T-cell (primary cell): ENCODE data around the gene WDR44. TPM values are rescaled to one million over a fixed set of nuclear protein-coding genes. Genes with fewer than 3 reads are reported as not detected.

Experiments used
- ATAC-seq, 4 experiments: fragments of 200-7000 bp in 3 of 4; fragments of 150-1000 bp in 1 of 4; cut with Tn5 transposase; replicated peaks in 1 of 4; 1 replicate in 3 of 4; 2 replicates in 1 of 4; pipeline ENCODE4 v1.10.0; 2021; ENCODE audit warnings: moderate library complexity in 3 of 4, mild to moderate bottlenecking in 2 of 4, moderate number of reproducible peaks in 1 of 4
- CTCF ChIA-PET, 2 donors: fragments of 300-600 bp; sonication (Branson Sonifier 250); formaldehyde crosslinking; loops; one replicate each; lab custom pipeline; 2022; ENCODE audit warnings: antibody characterized with exemption in 2 of 2; lab: Charles Lee
- POLR2A ChIA-PET, 2 donors: fragments of 300-600 bp; sonication (Branson Sonifier 250); formaldehyde crosslinking; loops; one replicate each; lab custom pipeline; 2022; ENCODE audit warnings: antibody characterized with exemption in 2 of 2; lab: Charles Lee
- DNase-seq, 35 experiments: peaks; one replicate each; pipeline versions ENCODE4 v3.0.0 to v3.0.0-alpha.2; 2013 to 2023
- H3K27ac ChIP-seq: one replicate; pipeline ENCODE4 v1.5.1; 2013; ENCODE audit warnings: low read length
- H3K27me3 ChIP-seq, 2 experiments: replicated peaks in 1 of 2; 1 replicate in 1 of 2; 2 replicates in 1 of 2; pipeline versions ENCODE4 v1.6.1 to v1.7.0; 2013; ENCODE audit warnings: low read length in 1 of 2, mixed read lengths in 1 of 2; ENCODE audit not compliant: control insufficient read depth in 2 of 2, insufficient read depth in 2 of 2; ENCODE audit errors: extremely low read depth in 1 of 2
- H3K36me3 ChIP-seq, 2 donors: 1 replicate in 1 of 2; 2 replicates in 1 of 2; pipeline versions ENCODE4 v1.6.1 to v1.7.0; 2013; ENCODE audit warnings: low read length in 1 of 2; ENCODE audit not compliant: control insufficient read depth in 2 of 2, insufficient read depth in 1 of 2; ENCODE audit errors: extremely low read depth in 1 of 2
- H3K4me1 ChIP-seq, 2 experiments: 1 replicate in 1 of 2; 2 replicates in 1 of 2; pipeline versions ENCODE4 v1.6.1 to v1.7.0; 2013; ENCODE audit warnings: low read length in 2 of 2, mixed read lengths in 1 of 2; ENCODE audit not compliant: insufficient read depth in 2 of 2, control insufficient read depth in 1 of 2; ENCODE audit errors: extremely low read depth in 1 of 2
- H3K4me3 ChIP-seq, 2 donors: 1 replicate in 1 of 2; 2 replicates in 1 of 2; pipeline versions ENCODE4 v1.5.1 to v1.7.0; 2013; ENCODE audit warnings: mild to moderate bottlenecking in 2 of 2, low read length in 1 of 2, moderate library complexity in 1 of 2; ENCODE audit not compliant: control insufficient read depth in 1 of 2; ENCODE audit errors: extremely low read depth in 1 of 2
- H3K9me3 ChIP-seq: 2 replicates; pipeline ENCODE4 v1.7.0; 2013
- H3K27ac Mint-ChIP-seq, 2 donors: one replicate each; pipeline ENCODE4 v1.8.0; 2020 to 2021; ENCODE audit warnings: mild to moderate bottlenecking in 2 of 2, mixed read lengths in 2 of 2
- H3K27me3 Mint-ChIP-seq, 2 donors: one replicate each; pipeline ENCODE4 v1.8.0; 2021 to 2022; ENCODE audit warnings: mixed read lengths in 2 of 2
- H3K36me3 Mint-ChIP-seq: one replicate; pipeline ENCODE4 v1.8.0; 2021; ENCODE audit warnings: mixed read lengths
- H3K4me1 Mint-ChIP-seq, 3 donors: one replicate each; pipeline ENCODE4 v1.8.0; 2020 to 2022; ENCODE audit warnings: mixed read lengths in 3 of 3, mild to moderate bottlenecking in 1 of 3
- H3K4me3 Mint-ChIP-seq, 3 donors: one replicate each; pipeline ENCODE4 v1.8.0; 2020 to 2022; ENCODE audit warnings: mild to moderate bottlenecking in 3 of 3, mixed read lengths in 3 of 3, moderate library complexity in 3 of 3
- H3K9me3 Mint-ChIP-seq, 3 donors: one replicate each; pipeline ENCODE4 v1.8.0; 2020 to 2022; ENCODE audit warnings: mixed read lengths in 3 of 3
- WGBS: methylation state at CpG from one replicate; pipeline ENCODE4 v1.1.5; 2013; ENCODE audit warnings: missing lambda C conversion rate; ENCODE audit not compliant: insufficient coverage; 5-methylcytosine and 5-hydroxymethylcytosine counted together
- total RNA-seq, 35 experiments: library from RNA in 6 of 35; stranded (reverse) in 6 of 35; fragments of 120-200 nt in 1 of 35; gene quantifications; one replicate each; pipeline versions ENCODE4 v1.2.1 to v1.2.4 and lab custom pipeline; 2013 to 2026

The WDR44 gene
- total RNA-seq, 5 donors from 2014 or later (not counting 1 experiment from before 2014, with no cell fraction given): 13.6 to 21.4 (median 19.0) TPM

DNA sequence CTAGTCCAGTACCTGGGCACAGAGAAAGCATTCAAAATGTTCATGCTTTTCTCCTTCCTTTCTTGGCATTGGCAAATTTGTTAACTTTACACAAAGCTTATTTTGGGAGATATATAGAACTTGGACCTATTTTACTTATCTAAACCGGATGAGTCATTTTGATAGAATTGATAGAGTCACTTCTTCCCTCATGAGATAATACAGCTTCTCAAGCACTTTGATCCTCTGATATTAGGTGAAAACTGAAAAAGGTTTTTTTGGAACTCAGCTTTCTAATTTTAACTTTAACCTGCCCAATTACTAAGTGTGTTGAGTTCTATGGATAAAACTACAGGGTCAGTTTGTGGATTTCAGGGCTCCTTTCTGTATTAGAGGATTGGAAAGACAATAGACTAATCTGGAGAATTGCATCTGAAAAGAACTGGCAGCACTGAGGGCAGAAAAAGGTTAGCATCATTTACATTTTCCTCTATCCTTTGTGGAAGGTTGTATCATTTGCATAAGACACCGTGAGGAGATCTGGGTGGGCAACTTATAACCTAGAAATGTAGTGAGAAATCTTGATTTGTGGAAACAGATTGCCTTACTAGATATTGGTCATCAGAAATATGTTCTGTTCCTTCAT is 2.4 kb downstream of the WDR44 start:
- Mint-ChIP-seq H3K27ac (peak overlapping the region; percentile 57 to 99), H3K27me3 (no peaks in the 10 kb centered on the region), H3K4me1 (peaks cover 46 to 58% (median 47%) of the 10 kb centered on the region in 3 donors), H3K9me3 (no peaks in the 10 kb centered on the region), H3K36me3 (no peaks in the 10 kb centered on the region), H3K4me3 (peak overlapping the region; percentile 97 to 99 (median 98))
- DNase-seq (no peak), ATAC-seq (no peak)
- WGBS: no CpG with 5 or more reads among the region's 2 CpGs
- Histone ChIP-seq H3K4me3 (peak overlapping the region in 1 of 2 donors; percentile 68), H3K36me3 (no peaks in the 10 kb centered on the region), H3K4me1 (peaks cover 20 to 21% of the 10 kb centered on the region in 2 experiments), H3K27me3 (no peaks in the 10 kb centered on the region), H3K9me3 (no peaks in the 10 kb centered on the region), H3K27ac (peak overlapping the region; percentile 24)
- CTCF ChIA-PET: no interaction called here
- POLR2A ChIA-PET: interaction anchor here (0.6 kb wide), 3 partner anchors 9 to 174 kb away, joined by 3 to 5 read pairs (median 3); no protein-coding TSS in a partner anchor

- no peaks in the 10 kb centered on the region for H3K36me3 Mint-ChIP-seq
- ATAC-seq: no peak
- no CpG with 5 or more reads among the region's 2 CpGs for WGBS
- POLR2A ChIA-PET: no interaction called here
- Histone ChIP-seq H3K36me3 (no peaks in the 10 kb centered on the region), H3K4me1 (peaks cover 23 to 25% of the 10 kb centered on the region in 2 experiments), H3K4me3 (no peak overlapping the region), H3K9me3 (no peaks in the 10 kb centered on the region), H3K27me3 (no peaks in the 10 kb centered on the region), H3K27ac (no peak overlapping the region)
- no peaks in the 10 kb centered on the region for H3K9me3 Mint-ChIP-seq
- peak overlapping the region in 1 of 2 donors; percentile 57 for H3K27ac Mint-ChIP-seq
- H3K4me1 Mint-ChIP-seq: peaks cover 48 to 63% (median 52%) of the 10 kb centered on the region in 3 donors
- DNase-seq: no peak
- CTCF ChIA-PET: interaction anchor here in 1 of 2 donors (0.8 kb wide), 1 partner anchor 23 kb away, joined by 3 read pairs; no protein-coding TSS in a partner anchor
- H3K27me3 Mint-ChIP-seq: no peaks in the 10 kb centered on the region
- peak overlapping the region in 1 of 3 donors; percentile 99 for H3K4me3 Mint-ChIP-seq
Measured at GRCh38 chrX:118349188-118349587, 3.3 kb downstream of the WDR44 start.

- Mint-ChIP-seq H3K27me3 (no peaks in the 10 kb centered on the region), H3K27ac (peak overlapping the region in 1 of 2 donors; percentile 70), H3K9me3 (no peaks in the 10 kb centered on the region), H3K36me3 (no peaks in the 10 kb centered on the region), H3K4me3 (peak overlapping the region in 2 of 3 donors; percentile 33 to 54), H3K4me1 (peaks cover 56 to 68% (median 57%) of the 10 kb centered on the region in 3 donors)
- H3K9me3 ChIP-seq: no peaks in the 10 kb centered on the region
- DNase-seq: no peak
- ChIA-PET CTCF (no interaction called here), POLR2A (interaction anchor here in 1 of 2 donors (0.6 kb wide), 1 partner anchor 252 kb away, joined by 3 read pairs; no protein-coding TSS in a partner anchor)
- ATAC-seq: no peak
- H3K36me3 ChIP-seq: no peaks in the 10 kb centered on the region
- no peaks in the 10 kb centered on the region for H3K27me3 ChIP-seq
- no CpG with 5 or more reads among the region's 6 CpGs for WGBS
- peaks cover 22 to 23% of the 10 kb centered on the region in 2 experiments for H3K4me1 ChIP-seq
- no peak overlapping the region for H3K4me3 ChIP-seq
- H3K27ac ChIP-seq: no peak overlapping the region
Measured at GRCh38 chrX:118350221-118350620, 4.3 kb downstream of the WDR44 start.

- Histone ChIP-seq H3K4me1 (peaks cover 19 to 23% of the 10 kb centered on the region in 2 experiments), H3K27me3 (no peaks in the 10 kb centered on the region), H3K9me3 (no peaks in the 10 kb centered on the region), H3K27ac (no peak overlapping the region), H3K4me3 (no peak overlapping the region), H3K36me3 (no peaks in the 10 kb centered on the region)
- DNase-seq (peak in 1 of 35 experiments; percentile 4), ATAC-seq (no peak)
- peak overlapping the region in 1 of 3 donors; percentile 33 for H3K4me3 Mint-ChIP-seq
- no peaks in the 10 kb centered on the region for H3K9me3 Mint-ChIP-seq
- no peaks in the 10 kb centered on the region for H3K36me3 Mint-ChIP-seq
- WGBS: no CpG with 5 or more reads among the region's 1 CpG
- H3K4me1 Mint-ChIP-seq: peaks cover 58 to 69% (median 60%) of the 10 kb centered on the region in 3 donors
- H3K27ac Mint-ChIP-seq: peak overlapping the region in 1 of 2 donors; percentile 48
- POLR2A ChIA-PET: no interaction called here
- CTCF ChIA-PET: no interaction called here
- no peaks in the 10 kb centered on the region for H3K27me3 Mint-ChIP-seq
Measured at GRCh38 chrX:118350706-118351105, 4.8 kb downstream of the WDR44 start.

DNA sequence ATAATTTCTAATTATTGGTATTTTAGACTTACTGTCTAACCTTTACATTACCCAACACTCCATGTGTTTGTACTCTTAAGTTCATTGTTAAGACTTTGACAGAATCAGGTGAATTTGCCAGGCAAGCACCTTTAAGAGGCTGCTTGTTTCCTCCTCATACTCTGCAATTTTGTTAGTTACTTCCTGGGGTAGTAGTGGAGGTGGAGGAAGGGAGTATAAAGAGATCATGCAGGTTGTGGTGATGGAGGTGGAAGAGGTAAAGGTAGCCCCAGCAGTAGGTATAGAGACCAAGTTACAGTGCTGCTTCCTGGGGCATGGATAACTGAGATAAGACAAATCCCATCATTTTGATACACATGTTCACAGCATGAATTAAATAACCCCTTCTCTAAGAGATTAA is 6.7 kb downstream of the WDR44 start:
- ATAC-seq: peak in 3 of 4 experiments; percentile 30 to 67 (median 46)
- peak overlapping the region in 1 of 2 donors; percentile 17 for H3K27ac Mint-ChIP-seq
- Histone ChIP-seq H3K9me3 (no peaks in the 10 kb centered on the region), H3K36me3 (no peaks in the 10 kb centered on the region), H3K4me1 (peaks cover 19 to 20% of the 10 kb centered on the region in 2 experiments), H3K27ac (peak overlapping the region; percentile 12), H3K4me3 (no peak overlapping the region), H3K27me3 (no peaks in the 10 kb centered on the region)
- peak in 1 of 35 experiments; percentile 11 for DNase-seq
- no peak overlapping the region for H3K4me3 Mint-ChIP-seq
- CTCF ChIA-PET: no interaction called here
- no peaks in the 10 kb centered on the region for H3K27me3 Mint-ChIP-seq
- POLR2A ChIA-PET: no interaction called here
- peaks cover 52 to 71% (median 63%) of the 10 kb centered on the region in 3 donors for H3K4me1 Mint-ChIP-seq
- H3K36me3 Mint-ChIP-seq: no peaks in the 10 kb centered on the region
- H3K9me3 Mint-ChIP-seq: no peaks in the 10 kb centered on the region

GRCh38 chrX:118353081-118353850 is 7.4 kb downstream of the WDR44 start:
- Histone ChIP-seq H3K27ac (peak overlapping the region; percentile 12), H3K27me3 (no peaks in the 10 kb centered on the region), H3K9me3 (no peaks in the 10 kb centered on the region), H3K4me1 (peaks cover 17 to 19% of the 10 kb centered on the region in 2 experiments), H3K36me3 (no peaks in the 10 kb centered on the region), H3K4me3 (no peak overlapping the region)
- H3K9me3 Mint-ChIP-seq: no peaks in the 10 kb centered on the region
- peak overlapping the region in 1 of 2 donors; percentile 15 for H3K27ac Mint-ChIP-seq
- DNase-seq: peak in 1 of 35 experiments; percentile 33
- POLR2A ChIA-PET: no interaction called here
- H3K4me3 Mint-ChIP-seq: no peak overlapping the region
- no peaks in the 10 kb centered on the region for H3K27me3 Mint-ChIP-seq
- no peaks in the 10 kb centered on the region for H3K36me3 Mint-ChIP-seq
- 29% methylated on average over 1 of the region's 4 CpGs for WGBS
- peaks cover 45 to 64% (median 56%) of the 10 kb centered on the region in 3 donors for H3K4me1 Mint-ChIP-seq
- peak in 1 of 4 experiments; percentile 70 for ATAC-seq
- CTCF ChIA-PET: no interaction called here
